SK-N-MC (cell line): ENCODE measurements around the gene RAD1.

Source experiments
- DNase-seq: peaks from one replicate; pipeline ENCODE4 v3.0.0-alpha.2; 2011; ENCODE audit warnings: low read depth, low spot score
- H3K27ac ChIP-seq: fragments of 200-600 bp; sonication (generic); 2 replicates; pipeline ENCODE4 v1.5.1; 2016; ENCODE audit warnings: mixed run types
- H3K36me3 ChIP-seq: fragments of 200-600 bp; sonication (generic); 2 replicates; pipeline ENCODE4 v1.6.1; 2017; ENCODE audit warnings: antibody characterized with exemption, low read length, mixed read lengths; ENCODE audit not compliant: insufficient read depth
- H3K4me3 ChIP-seq: fragments of 200-600 bp; sonication (generic); 2 replicates; pipeline ENCODE4 v1.5.1; 2016
- H3K9ac ChIP-seq: fragments of 200-600 bp; sonication (generic); 2 replicates; pipeline ENCODE4 v1.8.0; 2017; ENCODE audit warnings: mixed run types, mixed read lengths; ENCODE audit not compliant: insufficient read length
- H3K9me3 ChIP-seq: fragments of 200-600 bp; sonication (generic); 2 replicates; pipeline ENCODE4 v1.6.1; 2017; ENCODE audit warnings: low read depth, mild to moderate bottlenecking, antibody characterized with exemption, low read length, moderate library complexity, mixed read lengths
- EZH2 ChIP-seq: fragments of 200-600 bp; sonication (generic); IDR thresholded peaks from one replicate; pipeline ENCODE4 v1.6.1; 2017; ENCODE audit warnings: antibody characterized with exemption
- FOXP2 ChIP-seq: optimal IDR thresholded peaks from 2 replicates; pipeline ENCODE3; 2011; ENCODE audit warnings: mild to moderate bottlenecking, moderate library complexity; ENCODE audit not compliant: insufficient read depth; ENCODE audit errors: extremely low read length, control extremely low read depth
- POLR2AphosphoS5 ChIP-seq: IDR thresholded peaks from 2 replicates; pipeline ENCODE4 v1.6.1; 2012; ENCODE audit warnings: mild to moderate bottlenecking, low read depth, low read length, borderline replicate concordance

RAD1 gene

GRCh38 chr5:34866989-34867471 lies 48.3 kb downstream of the RAD1 start:
- no peaks in the 10 kb centered on the region for H3K36me3 ChIP-seq
- TF ChIP-seq POLR2AphosphoS5: no peak
- no peak for TF ChIP-seq EZH2
- TF ChIP-seq FOXP2: no peak
- no peak overlapping the region for H3K4me3 ChIP-seq
- H3K9ac ChIP-seq: no peak overlapping the region
- H3K27ac ChIP-seq: no peak overlapping the region
- DNase-seq: no peak
- no peaks in the 10 kb centered on the region for H3K9me3 ChIP-seq

GRCh38 chr5:34865091-34865490 lies 50.2 kb downstream of the RAD1 start:
- TF ChIP-seq EZH2 (no peak), FOXP2 (no peak), POLR2AphosphoS5 (no peak)
- Histone ChIP-seq H3K9ac (no peak overlapping the region), H3K36me3 (no peaks in the 10 kb centered on the region), H3K9me3 (no peaks in the 10 kb centered on the region), H3K27ac (no peak overlapping the region), H3K4me3 (no peak overlapping the region)
- DNase-seq: no peak

DNA sequence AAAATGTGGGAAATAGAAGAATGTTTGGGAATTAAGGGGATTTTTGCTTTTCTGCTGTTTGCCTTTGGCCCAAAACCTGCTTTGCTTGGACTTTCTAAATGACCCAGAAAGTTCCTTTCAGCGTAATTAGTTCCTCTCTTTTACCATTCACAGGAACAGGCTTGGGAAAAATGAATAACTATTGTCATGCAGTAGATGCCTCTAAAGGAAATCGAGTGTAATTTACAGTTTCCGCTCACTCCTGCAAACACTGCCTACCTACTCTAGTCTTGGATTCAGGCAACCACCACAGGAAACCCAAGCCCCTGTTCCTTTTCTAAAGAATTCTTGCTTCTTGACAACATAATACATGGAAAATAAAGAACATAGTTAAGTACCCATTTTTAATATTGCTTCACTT lies 51.4 kb downstream of the RAD1 start:
- no peaks in the 10 kb centered on the region for H3K36me3 ChIP-seq
- H3K27ac ChIP-seq: no peak overlapping the region
- H3K4me3 ChIP-seq: no peak overlapping the region
- no peak for DNase-seq
- H3K9me3 ChIP-seq: no peaks in the 10 kb centered on the region
- no peak for TF ChIP-seq FOXP2
- TF ChIP-seq EZH2: no peak
- no peak for TF ChIP-seq POLR2AphosphoS5
- H3K9ac ChIP-seq: no peak overlapping the region

DNA sequence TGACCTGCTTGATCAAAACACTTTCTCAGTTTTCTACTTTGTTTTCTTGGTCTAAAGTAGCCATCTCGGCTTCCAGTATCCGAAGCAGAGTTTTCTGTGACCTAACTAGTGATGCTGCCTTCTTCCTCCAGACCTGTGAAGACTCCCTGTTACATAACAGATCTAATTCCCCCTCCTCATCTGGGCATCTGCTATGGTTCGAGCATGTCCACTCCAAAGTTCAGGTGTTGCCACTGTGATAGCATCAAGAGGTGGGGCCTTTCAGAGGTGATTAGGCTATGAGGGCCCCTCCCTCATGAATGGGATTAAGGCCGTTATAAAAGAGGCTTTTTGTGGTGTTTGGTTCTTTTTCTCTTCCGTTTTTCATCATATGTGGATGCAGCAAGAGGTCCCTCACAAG lies 56.1 kb downstream of the RAD1 start:
- no peak overlapping the region for H3K9ac ChIP-seq
- H3K9me3 ChIP-seq: no peaks in the 10 kb centered on the region
- H3K4me3 ChIP-seq: no peak overlapping the region
- TF ChIP-seq POLR2AphosphoS5 (no peak), FOXP2 (no peak), EZH2 (no peak)
- DNase-seq: no peak
- no peak overlapping the region for H3K27ac ChIP-seq
- no peaks in the 10 kb centered on the region for H3K36me3 ChIP-seq

DNA sequence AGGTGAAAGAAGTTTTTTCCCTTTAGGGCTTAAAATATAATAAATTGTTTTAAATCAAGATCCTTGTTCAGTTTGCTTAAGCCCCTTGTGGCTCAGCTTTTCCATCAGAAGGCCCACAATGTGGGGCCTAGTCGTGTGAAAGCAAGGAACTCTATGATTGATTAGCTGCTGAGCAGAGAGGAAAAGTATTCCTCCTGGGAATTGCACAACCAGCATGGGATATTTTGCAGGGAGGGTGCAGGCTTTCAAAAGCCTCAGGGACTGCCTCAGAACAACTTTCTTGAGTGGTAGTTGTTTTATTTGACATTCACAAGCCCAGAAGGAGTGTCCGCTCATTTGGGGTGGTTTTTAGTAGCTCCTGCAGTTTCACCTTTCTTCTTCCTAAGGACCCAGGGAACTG lies 56.5 kb downstream of the RAD1 start:
- no peak overlapping the region for H3K9ac ChIP-seq
- TF ChIP-seq POLR2AphosphoS5: no peak
- no peak for TF ChIP-seq FOXP2
- TF ChIP-seq EZH2: no peak
- no peak for DNase-seq
- H3K9me3 ChIP-seq: no peaks in the 10 kb centered on the region
- no peaks in the 10 kb centered on the region for H3K36me3 ChIP-seq
- H3K27ac ChIP-seq: no peak overlapping the region
- H3K4me3 ChIP-seq: no peak overlapping the region

DNA sequence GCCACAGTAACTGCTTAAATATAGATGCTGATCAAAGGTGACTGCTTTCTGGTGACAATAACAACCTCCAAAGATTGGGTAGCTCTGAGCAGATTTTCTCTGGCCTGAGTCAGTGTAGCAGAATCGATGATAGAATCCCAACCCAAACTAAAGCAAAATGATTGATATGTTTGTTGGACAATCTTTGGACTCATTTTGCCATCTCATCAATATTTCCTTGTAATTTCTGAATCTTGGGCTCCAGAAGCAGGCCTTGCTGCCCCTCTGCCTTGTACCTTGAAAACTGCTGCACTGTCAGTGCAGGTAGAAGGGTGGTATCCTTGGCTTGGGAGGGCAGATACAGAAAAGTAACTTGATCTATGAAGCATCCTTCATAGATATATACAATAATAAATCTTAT lies 57.4 kb downstream of the RAD1 start:
- Histone ChIP-seq H3K9me3 (no peaks in the 10 kb centered on the region), H3K36me3 (no peaks in the 10 kb centered on the region), H3K9ac (no peak overlapping the region), H3K4me3 (no peak overlapping the region), H3K27ac (no peak overlapping the region)
- no peak for DNase-seq
- TF ChIP-seq EZH2 (no peak), POLR2AphosphoS5 (no peak), FOXP2 (no peak)

DNA sequence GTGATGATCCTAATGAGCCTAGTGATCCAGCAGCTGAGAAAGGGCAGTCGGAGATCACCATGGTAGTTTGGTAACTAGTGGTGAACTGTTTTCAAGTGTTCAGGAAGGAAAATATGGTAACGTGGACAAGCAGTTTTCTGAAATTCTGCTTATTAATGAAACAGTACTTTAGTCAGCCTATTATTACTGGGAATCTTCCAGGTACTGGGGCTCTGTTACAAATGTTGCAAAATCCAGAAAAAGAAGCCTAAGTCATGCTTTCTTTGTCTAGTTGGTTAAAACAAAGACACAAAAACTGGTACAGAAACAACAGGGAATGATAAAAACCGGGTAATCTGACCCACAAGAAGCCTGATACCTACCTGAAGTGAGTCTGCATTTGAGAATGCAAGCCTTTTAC lies 58.1 kb downstream of the RAD1 start:
- no peaks in the 10 kb centered on the region for H3K9me3 ChIP-seq
- no peak overlapping the region for H3K4me3 ChIP-seq
- H3K27ac ChIP-seq: no peak overlapping the region
- no peaks in the 10 kb centered on the region for H3K36me3 ChIP-seq
- no peak overlapping the region for H3K9ac ChIP-seq
- no peak for TF ChIP-seq POLR2AphosphoS5
- no peak for TF ChIP-seq EZH2
- TF ChIP-seq FOXP2: no peak
- DNase-seq: no peak
